DND-41 (cell line): Measurements from ENCODE around the gene AKAP10.
"Not testable (repeated sequence)": the region's sequence is repeated elsewhere in the genome, so short reads cannot be mapped to it uniquely, and the experiment has no call there.

Experiments used
- ATAC-seq: fragments of 200-7000 bp; cut with Tn5 transposase; 3 replicates; pipeline ENCODE4 v1.9.1; 2021; ENCODE audit warnings: low read depth; ENCODE audit not compliant: insufficient read depth
- DNase-seq: peaks from one replicate; pipeline ENCODE4 v3.0.0-alpha.2; 2020
- H2AFZ ChIP-seq: 2 replicates; pipeline ENCODE4 v1.6.0; 2012; ENCODE audit warnings: low read depth, low read length
- H3K27ac ChIP-seq: 2 replicates; pipeline ENCODE4 v1.5.1; 2012; ENCODE audit warnings: low read length, inconsistent platforms
- H3K27me3 ChIP-seq: fragments of 200-600 bp; sonication (generic); 2 replicates; pipeline ENCODE4 v1.6.0; 2012; ENCODE audit warnings: low read length, mild to moderate bottlenecking, inconsistent platforms; ENCODE audit not compliant: insufficient read depth, poor library complexity
- H3K36me3 ChIP-seq: 2 replicates; pipeline ENCODE4 v1.5.1; 2012; ENCODE audit warnings: low read length, inconsistent platforms; ENCODE audit not compliant: insufficient read depth
- H3K4me1 ChIP-seq: 2 replicates; pipeline ENCODE4 v1.5.1; 2012; ENCODE audit warnings: mild to moderate bottlenecking, low read length; ENCODE audit not compliant: insufficient read depth
- H3K4me2 ChIP-seq: 2 replicates; pipeline ENCODE4 v1.6.0; 2012; ENCODE audit warnings: mild to moderate bottlenecking, moderate library complexity, low read length, inconsistent platforms; ENCODE audit not compliant: insufficient read depth
- H3K4me3 ChIP-seq, 2 experiments: fragments of 200-600 bp in 1 of 2; shearing (Covaris generic) in 1 of 2; 2 replicates each; pipeline ENCODE4 v1.5.1; 2012 to 2016; ENCODE audit warnings: inconsistent platforms in 2 of 2, low read length in 2 of 2, mild to moderate bottlenecking in 2 of 2, low read depth in 1 of 2, moderate library complexity in 1 of 2
- H3K79me2 ChIP-seq: 2 replicates; pipeline ENCODE4 v1.6.0; 2012; ENCODE audit warnings: low read length, inconsistent platforms; ENCODE audit not compliant: insufficient read depth
- H3K9ac ChIP-seq: 2 replicates; pipeline ENCODE4 v1.6.0; 2012; ENCODE audit warnings: low read depth, mild to moderate bottlenecking, inconsistent platforms, low read length, moderate library complexity
- H3K9me3 ChIP-seq: 2 replicates; pipeline ENCODE4 v1.5.1; 2012; ENCODE audit warnings: low read length, moderate library complexity, mild to moderate bottlenecking, inconsistent platforms; ENCODE audit not compliant: insufficient read depth, severe bottlenecking
- H4K20me1 ChIP-seq: 2 replicates; pipeline ENCODE4 v1.6.0; 2012; ENCODE audit warnings: low read length; ENCODE audit not compliant: insufficient read depth
- EZH2 ChIP-seq: IDR thresholded peaks from 3 replicates; pipeline ENCODE4 v1.6.1; 2012; ENCODE audit warnings: borderline replicate concordance, low read depth, mild to moderate bottlenecking, moderate library complexity, low read length, inconsistent platforms; ENCODE audit not compliant: severe bottlenecking
- TF ChIP-seq, protein P1 (sequence below): IDR thresholded peaks from 2 replicates; pipeline ENCODE4 v1.5.1; 2012; ENCODE audit warnings: borderline replicate concordance, low read length, moderate library complexity, mild to moderate bottlenecking; ENCODE audit not compliant: poor library complexity, severe bottlenecking; ENCODE audit errors: extremely low read depth

AKAP10 gene

DNA sequence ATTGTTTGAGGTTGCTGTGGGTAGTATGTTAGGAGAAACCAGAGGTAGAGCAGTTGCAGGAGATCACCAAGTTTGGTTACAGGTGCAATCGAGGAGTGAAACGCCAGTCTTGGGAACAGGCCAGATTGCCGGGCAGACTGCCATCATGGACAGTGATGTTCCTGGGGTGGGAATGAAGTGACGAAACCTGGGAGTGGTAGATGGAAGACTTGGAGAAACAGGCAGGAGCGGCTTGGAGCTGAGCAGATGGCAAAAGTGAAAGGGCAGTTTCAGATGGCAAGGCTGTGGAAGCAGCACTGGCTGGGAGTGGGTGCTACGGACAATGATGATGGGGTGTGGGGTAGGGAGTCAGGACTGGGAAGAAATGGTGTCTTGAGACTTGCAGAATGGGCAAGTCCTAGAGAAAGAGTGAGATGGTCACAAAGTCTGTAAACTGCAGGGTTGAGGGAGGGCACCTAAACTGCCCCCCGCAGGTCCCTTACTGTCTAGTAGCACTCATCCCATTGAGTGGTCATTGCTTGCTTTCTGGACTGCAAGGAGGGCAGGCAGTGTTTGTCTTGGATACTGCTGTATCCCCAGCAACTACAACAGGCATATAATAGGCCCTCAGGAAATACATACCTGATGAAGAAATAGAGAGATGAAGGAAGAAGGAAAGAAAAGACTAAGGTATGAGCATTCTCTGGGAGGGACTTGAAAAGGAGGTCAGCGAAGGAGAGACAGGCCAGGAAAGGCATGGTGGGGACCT, 80.4 kb downstream of the AKAP10 start:
- H3K36me3 ChIP-seq: peaks cover 13% of the 10 kb centered on the region
- no peak for DNase-seq
- H4K20me1 ChIP-seq: no peaks in the 10 kb centered on the region
- no peak for ATAC-seq
- no peaks in the 10 kb centered on the region for H3K79me2 ChIP-seq
- H3K4me2 ChIP-seq: no peak overlapping the region
- no peak overlapping the region for H3K27ac ChIP-seq
- no peak overlapping the region for H2AFZ ChIP-seq
- no peaks in the 10 kb centered on the region for H3K4me1 ChIP-seq
- TF ChIP-seq, protein P1, sequence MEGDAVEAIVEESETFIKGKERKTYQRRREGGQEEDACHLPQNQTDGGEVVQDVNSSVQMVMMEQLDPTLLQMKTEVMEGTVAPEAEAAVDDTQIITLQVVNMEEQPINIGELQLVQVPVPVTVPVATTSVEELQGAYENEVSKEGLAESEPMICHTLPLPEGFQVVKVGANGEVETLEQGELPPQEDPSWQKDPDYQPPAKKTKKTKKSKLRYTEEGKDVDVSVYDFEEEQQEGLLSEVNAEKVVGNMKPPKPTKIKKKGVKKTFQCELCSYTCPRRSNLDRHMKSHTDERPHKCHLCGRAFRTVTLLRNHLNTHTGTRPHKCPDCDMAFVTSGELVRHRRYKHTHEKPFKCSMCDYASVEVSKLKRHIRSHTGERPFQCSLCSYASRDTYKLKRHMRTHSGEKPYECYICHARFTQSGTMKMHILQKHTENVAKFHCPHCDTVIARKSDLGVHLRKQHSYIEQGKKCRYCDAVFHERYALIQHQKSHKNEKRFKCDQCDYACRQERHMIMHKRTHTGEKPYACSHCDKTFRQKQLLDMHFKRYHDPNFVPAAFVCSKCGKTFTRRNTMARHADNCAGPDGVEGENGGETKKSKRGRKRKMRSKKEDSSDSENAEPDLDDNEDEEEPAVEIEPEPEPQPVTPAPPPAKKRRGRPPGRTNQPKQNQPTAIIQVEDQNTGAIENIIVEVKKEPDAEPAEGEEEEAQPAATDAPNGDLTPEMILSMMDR: no peak
- no peak for TF ChIP-seq EZH2
- H3K27me3 ChIP-seq: no peaks in the 10 kb centered on the region
- H3K9ac ChIP-seq: no peak overlapping the region
- no peaks in the 10 kb centered on the region for H3K9me3 ChIP-seq
- no peak overlapping the region for H3K4me3 ChIP-seq

DNA sequence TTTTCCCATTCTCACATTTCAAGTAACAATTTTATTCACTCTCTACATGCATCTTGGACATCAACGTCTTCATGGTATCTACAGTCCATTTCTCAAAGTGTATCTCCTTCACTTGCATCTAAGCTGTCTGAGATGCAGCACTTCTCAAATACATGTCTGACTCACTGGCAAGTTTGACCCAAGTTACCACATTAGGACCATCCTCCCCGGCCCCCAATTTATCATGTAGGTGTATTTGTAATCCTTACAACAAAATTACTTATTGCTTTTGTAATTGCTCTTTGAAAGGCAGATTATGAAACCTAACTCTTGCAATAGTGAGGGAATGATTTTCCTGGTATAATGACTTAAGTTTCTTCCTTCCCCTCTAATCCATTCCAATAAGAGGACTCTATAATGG, 80.9 kb downstream of the AKAP10 start:
- no peak overlapping the region for H2AFZ ChIP-seq
- DNase-seq (no peak), ATAC-seq (no peak)
- H3K4me3 ChIP-seq: no peak overlapping the region
- no peaks in the 10 kb centered on the region for H3K9me3 ChIP-seq
- H3K27me3 ChIP-seq: no peaks in the 10 kb centered on the region
- no peak for TF ChIP-seq EZH2
- TF ChIP-seq, protein P1: no peak
- H4K20me1 ChIP-seq: no peaks in the 10 kb centered on the region
- peaks cover 9% of the 10 kb centered on the region for H3K36me3 ChIP-seq
- H3K4me1 ChIP-seq: no peaks in the 10 kb centered on the region
- H3K9ac ChIP-seq: no peak overlapping the region
- no peaks in the 10 kb centered on the region for H3K79me2 ChIP-seq
- no peak overlapping the region for H3K27ac ChIP-seq
- H3K4me2 ChIP-seq: no peak overlapping the region

DNA sequence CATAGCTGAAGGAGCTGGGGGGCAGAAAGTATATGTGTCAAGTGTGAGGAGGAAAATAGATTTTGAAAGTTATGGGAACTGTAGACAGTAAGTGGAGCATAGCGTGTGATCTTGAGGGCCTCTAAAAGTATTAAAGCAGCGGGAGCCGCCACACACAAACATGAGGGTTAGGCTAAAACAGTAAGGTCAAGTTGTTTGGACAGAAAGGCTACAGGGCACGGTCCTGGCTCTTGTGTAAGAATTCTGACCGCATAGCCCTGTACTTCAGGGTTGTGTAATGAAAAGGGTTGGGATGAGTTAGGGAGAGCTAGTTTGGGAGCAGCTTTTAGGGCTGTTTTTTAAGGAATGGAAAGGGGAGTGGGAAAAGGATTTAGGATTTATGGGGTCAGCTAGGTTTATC, 87.1 kb downstream of the AKAP10 start:
- H3K9ac ChIP-seq, H3K27ac ChIP-seq, H3K27me3 ChIP-seq, H3K4me2 ChIP-seq, H3K4me3 ChIP-seq, H3K79me2 ChIP-seq, ATAC-seq, H3K9me3 ChIP-seq, H4K20me1 ChIP-seq, DNase-seq, H2AFZ ChIP-seq, H3K4me1 ChIP-seq, H3K36me3 ChIP-seq: not testable (repeated sequence)

DNA sequence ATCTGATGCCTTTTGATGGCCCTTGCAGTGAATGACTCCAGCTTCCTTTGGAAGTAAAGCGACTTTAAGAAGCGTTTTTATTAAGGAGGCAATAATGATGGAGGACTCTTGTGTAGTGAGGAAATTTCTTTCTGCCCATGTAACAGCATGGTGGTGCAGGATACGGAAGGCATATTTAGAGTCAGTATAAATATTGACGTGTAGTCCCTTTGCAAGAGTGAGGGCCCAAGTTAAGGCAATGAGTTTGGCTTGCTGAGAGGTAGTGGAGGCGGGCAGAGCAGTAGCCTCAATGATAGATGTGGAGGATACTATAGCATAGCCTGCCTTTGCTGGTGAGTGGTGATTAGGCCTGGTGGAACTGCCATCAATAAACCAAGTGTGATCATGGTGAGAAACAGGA, 87.6 kb downstream of the AKAP10 start:
- not testable (repeated sequence) for H2AFZ ChIP-seq, H3K27ac ChIP-seq, ATAC-seq, H3K4me1 ChIP-seq, H4K20me1 ChIP-seq, H3K27me3 ChIP-seq, H3K4me2 ChIP-seq, H3K9me3 ChIP-seq, H3K4me3 ChIP-seq, H3K36me3 ChIP-seq, DNase-seq, H3K79me2 ChIP-seq, H3K9ac ChIP-seq
